HG02840 (cell line): ENCODE results near the gene RNF123.
"Not testable (repeated sequence)": the region's sequence is repeated elsewhere in the genome, so short reads cannot be mapped to it uniquely, and the experiment has no call there.

ENCODE experiments used
- ATAC-seq: cut with Tn5 transposase; IDR thresholded peaks from one replicate; pipeline ENCODE4 v1.9.1; 2021; ENCODE audit warnings: mild to moderate bottlenecking, moderate library complexity, moderate number of reproducible peaks; ENCODE audit not compliant: unreplicated experiment, low FRiP score

Gene RNF123

GRCh38 chr3:49674497-49674983 is 14.8 kb upstream of the RNF123 start:
- ATAC-seq = peak; percentile 23

- ATAC-seq = no peak
Measured at GRCh38 chr3:49675912-49676311, 13.4 kb upstream of the RNF123 start.

DNA sequence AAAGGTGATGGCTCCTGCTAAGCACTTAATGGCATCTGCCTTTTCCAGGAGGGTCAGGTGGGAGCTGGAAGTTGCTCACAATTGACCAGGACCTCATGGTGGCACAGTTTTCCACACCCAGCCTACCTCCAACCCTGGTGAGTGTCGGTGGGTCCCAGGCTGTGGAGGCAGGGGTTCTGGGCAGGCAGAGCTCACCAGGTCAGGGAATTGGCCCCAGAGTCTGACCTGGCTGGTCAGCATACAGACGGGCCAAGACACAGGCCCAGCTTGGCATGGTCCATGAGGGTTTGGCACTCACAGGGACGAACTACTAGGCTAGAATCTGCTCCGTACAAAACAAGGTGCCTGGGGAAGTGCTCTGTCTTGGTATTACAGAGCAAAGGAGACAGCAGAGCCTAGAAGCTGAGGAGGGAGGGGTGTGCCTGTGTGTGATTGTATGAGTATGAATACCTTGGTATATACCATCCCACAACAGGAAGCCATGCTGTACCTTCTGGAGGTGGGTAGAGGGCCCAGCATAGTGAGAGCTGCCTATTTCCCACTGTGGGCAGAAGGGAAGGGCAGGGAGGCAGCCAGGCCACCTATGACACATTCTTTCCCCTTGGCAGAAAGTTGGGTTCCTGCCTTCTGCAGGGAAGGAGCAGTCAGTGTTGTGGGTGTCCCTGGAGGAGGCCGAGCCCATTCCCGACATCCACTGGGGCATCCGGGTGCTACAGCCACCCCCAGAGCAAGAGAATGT is 8.7 kb upstream of the RNF123 start:
- ATAC-seq = no peak

DNA sequence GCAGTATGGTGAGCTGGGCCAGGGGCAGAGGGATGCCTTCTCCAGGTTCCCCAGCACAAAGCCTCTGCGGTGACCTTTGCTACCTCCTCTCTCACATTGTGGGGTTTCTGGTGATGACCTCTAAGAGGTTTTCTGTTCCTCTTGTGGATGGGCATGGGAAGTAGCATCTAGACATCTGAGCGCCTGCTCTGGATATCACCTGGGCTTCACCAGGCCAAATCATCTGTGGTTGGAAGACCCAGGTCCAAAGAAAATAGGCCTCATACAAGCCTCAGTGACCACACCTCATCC is 8.2 kb upstream of the RNF123 start:
- no peak for ATAC-seq

GRCh38 chr3:49681543-49681942 is 7.8 kb upstream of the RNF123 start:
- ATAC-seq = no peak

DNA sequence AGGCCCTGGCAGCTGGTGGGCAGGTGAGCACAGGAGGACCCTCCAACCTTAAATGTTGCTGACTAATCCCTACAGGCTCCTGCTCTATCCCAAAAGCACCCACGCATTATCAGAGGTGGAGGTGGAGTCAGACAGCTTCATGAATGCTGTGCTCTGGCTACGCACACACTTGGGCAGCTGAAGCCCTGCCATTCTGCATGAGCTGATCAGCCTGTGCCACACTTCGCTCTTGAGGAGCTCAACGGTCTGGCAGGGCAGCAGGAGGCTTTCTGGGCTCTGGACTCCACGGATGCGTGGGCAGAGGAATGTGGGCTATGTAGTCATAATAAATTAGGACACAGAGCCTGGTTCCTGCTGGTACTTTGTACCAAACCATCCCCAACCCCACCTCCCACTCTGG is 6.2 kb upstream of the RNF123 start:
- no peak for ATAC-seq

DNA sequence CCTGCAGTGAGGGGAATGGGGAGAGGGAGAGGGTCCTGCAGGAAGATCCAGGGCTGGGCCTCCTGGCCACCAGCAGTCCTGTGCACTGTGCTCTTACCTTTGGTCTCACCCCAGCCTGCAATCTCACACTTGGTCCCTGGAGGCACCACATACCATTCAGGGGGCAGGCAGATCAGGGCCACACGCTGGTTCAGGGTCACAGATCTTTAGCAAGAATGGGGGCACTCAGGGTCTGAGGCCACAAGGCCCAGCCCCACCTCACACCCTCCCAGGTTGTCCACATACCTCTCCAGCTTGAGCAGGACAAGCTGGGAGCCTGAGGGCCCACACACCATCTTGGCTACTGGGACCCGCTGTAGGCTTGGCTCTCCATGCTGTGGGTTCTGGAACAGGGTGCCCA is 4.9 kb upstream of the RNF123 start:
- not testable (repeated sequence) for ATAC-seq

GRCh38 chr3:49685103-49685502 is 4.3 kb upstream of the RNF123 start:
- ATAC-seq = not testable (repeated sequence)

DNA sequence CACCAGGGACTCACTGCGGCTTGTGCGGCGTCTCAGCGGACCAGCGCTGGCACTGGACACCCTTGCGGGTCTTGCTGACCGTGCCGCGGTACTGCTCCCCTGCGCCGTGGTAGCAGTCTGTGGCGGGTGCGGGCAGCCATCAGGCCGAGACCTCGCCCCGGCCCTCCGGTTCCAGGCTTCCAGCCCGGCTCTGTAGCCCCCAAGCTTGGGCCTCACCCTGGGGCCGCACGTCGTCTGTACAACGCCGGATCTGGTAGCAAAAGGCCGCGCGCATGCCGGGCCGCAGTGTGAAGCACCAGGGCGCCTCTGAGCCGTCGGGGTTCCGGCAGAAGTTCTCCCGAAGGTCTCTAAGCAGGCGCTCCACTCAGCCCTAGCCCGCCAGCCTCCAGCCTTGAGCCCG is 3.5 kb upstream of the RNF123 start:
- ATAC-seq = not testable (repeated sequence)

DNA sequence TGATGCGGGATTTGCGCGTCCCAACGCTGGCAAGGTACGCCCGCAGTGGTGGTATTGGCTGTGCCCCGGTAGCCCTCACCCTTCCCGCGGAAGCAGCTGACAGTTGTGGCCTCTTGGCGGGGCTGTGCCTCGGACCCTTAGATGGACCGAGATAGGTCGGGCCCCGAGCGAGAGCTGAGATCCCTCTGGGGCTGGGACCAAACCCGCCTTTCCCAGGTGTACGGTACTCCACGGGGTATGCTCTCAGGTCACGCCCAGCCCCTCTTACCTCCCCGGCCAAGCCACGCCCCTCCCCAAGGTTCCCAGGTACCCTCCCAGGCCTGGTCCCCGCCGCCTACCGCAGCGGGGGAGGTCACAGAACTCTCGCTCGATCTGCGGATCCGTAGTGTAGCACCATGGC is 3.0 kb upstream of the RNF123 start:
- not testable (repeated sequence) for ATAC-seq

- ATAC-seq = not testable (repeated sequence)
Measured at GRCh38 chr3:49686769-49687423, 2.5 kb upstream of the RNF123 start.

GRCh38 chr3:49687424-49687795 is 1.9 kb upstream of the RNF123 start:
- not testable (repeated sequence) for ATAC-seq

DNA sequence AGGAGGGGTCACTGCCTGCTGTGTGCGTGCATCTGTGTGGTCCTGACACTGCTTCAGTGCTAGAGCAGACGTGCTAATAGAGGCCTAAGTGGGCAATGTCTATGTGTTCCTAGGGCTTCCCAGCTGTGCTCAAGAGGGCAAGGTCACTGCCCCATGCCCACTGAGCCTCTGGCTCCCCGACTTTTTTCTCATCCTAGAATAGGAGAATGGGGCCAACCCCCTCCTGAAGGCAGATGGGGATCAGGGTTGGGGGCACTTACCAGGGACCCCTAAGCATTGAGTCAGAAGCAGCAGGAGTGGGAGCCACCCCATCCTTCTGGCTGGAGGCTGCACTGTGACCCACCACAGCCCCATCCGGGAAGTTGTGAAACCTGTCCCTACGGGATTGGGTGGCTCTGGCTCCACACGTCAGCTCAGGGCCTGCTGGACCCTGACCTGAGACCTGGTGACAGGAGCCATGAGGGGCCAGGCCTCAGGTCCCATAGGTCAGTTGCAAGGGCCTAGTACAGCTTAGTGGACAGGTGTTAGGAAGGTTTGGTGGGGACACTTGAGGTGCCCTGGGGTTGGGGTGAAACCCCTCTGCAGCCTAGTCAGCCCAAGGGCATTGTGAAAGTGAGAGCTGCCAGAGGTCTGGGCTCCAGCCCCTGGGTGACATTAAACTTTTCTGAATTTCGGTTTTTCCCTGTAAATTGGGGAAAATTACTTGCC is 865 bp upstream of the RNF123 start:
- peak; percentile 19 for ATAC-seq

DNA sequence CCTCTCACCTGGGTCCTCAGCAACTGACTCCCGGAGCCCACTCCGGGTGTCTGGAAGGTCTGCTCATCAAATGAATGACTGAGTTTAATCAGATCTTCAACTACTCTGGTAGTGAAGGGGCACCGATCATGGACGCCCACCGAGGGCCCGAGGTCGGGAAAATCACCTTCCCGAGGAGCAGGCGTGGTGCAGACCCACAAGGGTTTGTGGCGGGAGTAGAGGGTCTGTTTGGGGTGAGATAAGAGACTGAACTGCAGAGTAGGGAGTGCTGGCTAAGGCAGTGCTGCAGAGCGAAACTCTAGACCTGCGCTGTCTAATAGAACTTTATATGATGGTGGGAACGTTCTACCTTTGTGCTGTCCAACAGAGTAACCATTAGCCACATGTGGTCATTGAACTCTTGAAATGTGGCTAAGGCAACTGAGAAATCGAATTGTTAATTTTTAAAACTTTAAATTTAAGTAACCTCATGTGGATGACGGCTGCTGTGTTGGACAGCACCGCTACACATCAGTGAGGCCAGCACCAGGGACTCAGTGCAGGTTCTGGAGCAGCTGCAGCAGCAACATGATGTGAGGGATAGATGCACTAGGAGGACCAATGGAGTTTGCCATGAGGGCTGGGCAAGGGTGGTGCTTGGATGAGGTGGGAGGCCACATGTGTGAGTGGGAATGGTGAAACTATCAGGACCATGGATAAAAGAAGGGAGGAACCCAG is 709 bp downstream of the RNF123 start:
- ATAC-seq = not testable (repeated sequence)

- not testable (repeated sequence) for ATAC-seq
Measured at GRCh38 chr3:49690856-49691255, 1.5 kb downstream of the RNF123 start.

DNA sequence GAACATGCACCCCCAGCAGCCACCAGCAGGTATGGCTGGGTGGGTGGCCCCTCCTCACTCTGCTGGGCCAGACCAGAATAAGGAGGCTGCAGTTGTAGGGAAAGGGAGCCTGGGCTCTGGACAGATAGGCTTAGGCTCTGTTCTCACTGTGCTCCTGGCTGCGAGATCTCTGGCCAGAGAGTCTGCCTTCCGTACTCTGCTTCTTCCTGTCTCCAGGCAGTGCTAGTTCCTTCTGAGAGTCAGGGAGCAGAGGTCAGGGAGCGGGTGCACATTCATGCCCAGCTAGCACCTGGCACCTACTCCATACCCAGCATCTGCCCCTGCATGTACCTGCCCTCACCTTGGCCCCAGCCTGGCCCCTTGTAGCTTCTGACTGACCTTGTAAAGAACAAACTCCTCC is 2.1 kb downstream of the RNF123 start:
- ATAC-seq = not testable (repeated sequence)

GRCh38 chr3:49694409-49695070 is 5.2 kb downstream of the RNF123 start:
- not testable (repeated sequence) for ATAC-seq

- ATAC-seq = not testable (repeated sequence)
Measured at GRCh38 chr3:49695350-49696015, 6.1 kb downstream of the RNF123 start.

- no peak for ATAC-seq
Measured at GRCh38 chr3:49699281-49699979, 10.1 kb downstream of the RNF123 start.
